ENCODE data around the gene CLCN1.

Gene CLCN1

GRCh38 chr7:143395187-143396149, 79.6 kb downstream of the CLCN1 start:
- DNase-seq: peak in 12 of 56 donors; percentile 7 to 50 (median 23)

GRCh38 chr7:143396182-143396581, 80.3 kb downstream of the CLCN1 start:
- no peak for DNase-seq

GRCh38 chr7:143396625-143397556, 81.0 kb downstream of the CLCN1 start:
- no peak for DNase-seq

- no peak for DNase-seq
Observed at GRCh38 chr7:143397710-143398530, 82.0 kb downstream of the CLCN1 start.

GRCh38 chr7:143398616-143399015, 82.7 kb downstream of the CLCN1 start:
- no peak for DNase-seq

- DNase-seq: no peak
Observed at GRCh38 chr7:143399151-143399550, 83.2 kb downstream of the CLCN1 start.

GRCh38 chr7:143399642-143400041, 83.7 kb downstream of the CLCN1 start:
- DNase-seq: no peak

GRCh38 chr7:143401265-143401664, 85.4 kb downstream of the CLCN1 start:
- DNase-seq: no peak
